NCI-H460 (cell line): Measurements from ENCODE around the gene PMAIP1. TPM values are rescaled to one million over a fixed set of nuclear protein-coding genes. Genes with fewer than 3 reads are reported as not detected.

Source experiments
- DNase-seq: peaks from one replicate; pipeline ENCODE4 v3.0.0-alpha.2; 2016; ENCODE audit warnings: low read depth; ENCODE audit errors: extremely low read depth
- total RNA-seq: library from RNA; depleted of rRNA; stranded (reverse); fragments of >200 nt; shearing (Covaris generic); gene quantifications from 2 replicates; pipeline ENCODE4 v1.2.3, GENCODE V29; 2014; rRNA removed

Gene PMAIP1
- total RNA-seq, 1 experiment from 2014 or later = 53.5 TPM

GRCh38 chr18:59945544-59945943 lies 45.7 kb downstream of the PMAIP1 start:
- DNase-seq = no peak

DNA sequence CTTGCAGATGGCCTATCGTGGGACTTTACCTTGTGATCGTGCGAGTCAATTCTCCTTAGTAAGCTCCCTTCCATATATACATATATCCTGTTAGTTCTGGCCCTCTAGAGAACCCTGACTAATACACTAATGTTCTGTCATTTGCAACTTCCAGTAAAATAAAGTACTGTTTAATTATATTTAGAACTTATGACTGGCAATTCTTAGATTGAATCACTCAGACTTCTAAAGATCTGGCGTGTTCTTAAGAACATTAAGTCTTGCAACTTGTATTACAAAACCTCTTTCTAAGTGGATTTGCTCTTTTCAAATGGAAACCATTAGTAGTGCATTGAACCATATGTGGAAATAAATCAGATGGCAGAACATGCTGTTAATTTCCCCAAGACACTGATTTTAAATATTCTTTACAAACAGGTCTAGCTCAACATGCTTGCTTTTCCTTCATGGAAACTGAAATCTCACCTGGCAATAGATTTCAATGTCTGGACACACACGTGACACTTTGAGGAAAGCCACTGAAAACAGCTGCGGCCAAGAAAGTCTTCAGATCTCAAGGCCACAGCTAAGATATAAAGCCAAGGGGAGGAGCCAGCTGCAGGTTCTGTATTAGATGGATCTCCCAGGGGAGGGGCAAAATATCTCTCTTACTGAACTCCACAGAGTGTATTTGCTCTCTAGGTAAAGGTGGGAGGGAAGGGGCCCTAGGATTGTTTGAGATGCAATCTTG lies 50.6 kb downstream of the PMAIP1 start:
- DNase-seq = no peak

DNA sequence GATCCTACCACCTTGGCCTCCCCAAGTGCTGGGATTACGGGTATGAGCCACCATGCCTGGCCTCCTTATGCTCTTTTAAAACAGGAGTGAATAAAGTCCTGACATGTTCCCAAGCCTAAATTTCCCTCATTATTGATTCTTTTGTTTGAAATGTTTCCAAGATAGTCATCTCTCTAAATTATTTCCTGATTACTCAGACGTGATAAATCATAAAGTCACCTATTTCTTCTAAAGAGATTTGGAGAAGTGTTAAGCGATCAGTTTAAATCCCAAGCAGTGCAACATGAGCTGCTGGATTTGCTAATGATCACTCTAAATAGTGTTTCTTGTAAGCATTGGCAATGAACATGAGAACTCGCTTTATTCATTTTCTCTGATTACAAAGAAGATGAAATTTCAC lies 51.8 kb downstream of the PMAIP1 start:
- DNase-seq = no peak

GRCh38 chr18:59952283-59953007 lies 52.6 kb downstream of the PMAIP1 start:
- no peak for DNase-seq

Other genes starting within 250 kb of the PMAIP1 start
- not detected in 2 replicates for gene CCBE1, start 202.6 kb upstream of the PMAIP1 start, total RNA-seq